Effector memory CD4-positive, alpha-beta T cell (primary cell): ENCODE results near the gene ACAD10.

Experiments used
- DNase-seq, 3 donors: peaks; one replicate each; pipeline ENCODE4 v3.0.0-alpha.2; 2020
- H3K27ac ChIP-seq: 2 replicates; pipeline ENCODE4 v1.7.0; 2013; ENCODE audit warnings: mild to moderate bottlenecking, low read length, moderate library complexity; ENCODE audit not compliant: insufficient read depth, poor library complexity, severe bottlenecking
- H3K27me3 ChIP-seq: replicated peaks from 2 replicates; pipeline ENCODE4 v1.7.0; 2013; ENCODE audit warnings: mild to moderate bottlenecking, low read length; ENCODE audit not compliant: insufficient read depth, control insufficient read depth, poor library complexity, severe bottlenecking
- H3K36me3 ChIP-seq: 2 replicates; pipeline ENCODE4 v1.7.0; 2013; ENCODE audit warnings: mild to moderate bottlenecking, low read length, moderate library complexity; ENCODE audit not compliant: control insufficient read depth, insufficient read depth
- H3K4me1 ChIP-seq: 2 replicates; pipeline ENCODE4 v1.7.0; 2013; ENCODE audit warnings: low read length, mild to moderate bottlenecking; ENCODE audit not compliant: control insufficient read depth, insufficient read depth, poor library complexity, severe bottlenecking
- H3K4me3 ChIP-seq: 2 replicates; pipeline ENCODE4 v1.7.0; 2013; ENCODE audit warnings: low read length, low read depth, mild to moderate bottlenecking; ENCODE audit not compliant: insufficient read depth, poor library complexity, severe bottlenecking
- H3K9me3 ChIP-seq: 2 replicates; pipeline ENCODE4 v1.7.0; 2013; ENCODE audit warnings: mild to moderate bottlenecking, low read length, moderate library complexity; ENCODE audit not compliant: control insufficient read depth

The ACAD10 gene

DNA sequence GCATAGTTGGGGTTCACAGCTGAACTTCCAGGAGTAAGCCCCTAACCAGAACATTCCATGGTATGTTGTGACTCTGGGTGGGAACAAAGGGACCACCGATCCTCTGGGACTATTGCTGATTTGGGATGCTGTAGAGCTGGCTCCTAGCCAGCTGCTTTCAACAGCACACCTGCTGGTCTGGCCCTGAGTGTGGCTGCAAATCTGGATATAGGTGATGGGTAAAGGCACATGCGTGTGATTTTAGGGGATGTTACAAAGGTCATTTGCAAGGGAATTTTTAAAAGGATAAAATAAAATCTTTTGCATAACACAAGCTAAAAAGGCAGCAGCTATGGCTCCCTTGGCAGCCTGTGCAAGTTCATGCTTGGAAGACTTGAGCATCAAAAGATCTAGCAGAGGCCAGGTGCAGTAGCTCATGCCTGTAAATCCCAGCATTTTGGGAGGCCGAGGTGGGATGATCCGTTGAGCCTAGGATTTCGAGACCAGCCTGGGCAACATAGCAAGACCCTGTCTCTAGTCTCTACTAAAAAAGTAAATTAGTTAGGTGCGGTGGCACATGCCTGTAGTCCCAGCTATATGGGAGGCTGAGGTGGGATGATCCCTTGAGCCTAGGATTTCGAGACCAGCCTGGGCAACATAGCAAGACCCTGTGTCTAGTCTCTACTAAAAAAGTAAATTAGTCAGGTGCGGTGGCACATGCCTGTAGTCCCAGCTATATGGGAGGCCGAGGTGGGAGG, 82.5 kb downstream of the ACAD10 start:
- peaks cover 9% of the 10 kb centered on the region for H3K4me1 ChIP-seq
- DNase-seq: no peak
- H3K36me3 ChIP-seq: no peaks in the 10 kb centered on the region
- H3K4me3 ChIP-seq: no peak overlapping the region
- peaks cover 8% of the 10 kb centered on the region for H3K27me3 ChIP-seq
- no peaks in the 10 kb centered on the region for H3K9me3 ChIP-seq
- no peak overlapping the region for H3K27ac ChIP-seq

DNA sequence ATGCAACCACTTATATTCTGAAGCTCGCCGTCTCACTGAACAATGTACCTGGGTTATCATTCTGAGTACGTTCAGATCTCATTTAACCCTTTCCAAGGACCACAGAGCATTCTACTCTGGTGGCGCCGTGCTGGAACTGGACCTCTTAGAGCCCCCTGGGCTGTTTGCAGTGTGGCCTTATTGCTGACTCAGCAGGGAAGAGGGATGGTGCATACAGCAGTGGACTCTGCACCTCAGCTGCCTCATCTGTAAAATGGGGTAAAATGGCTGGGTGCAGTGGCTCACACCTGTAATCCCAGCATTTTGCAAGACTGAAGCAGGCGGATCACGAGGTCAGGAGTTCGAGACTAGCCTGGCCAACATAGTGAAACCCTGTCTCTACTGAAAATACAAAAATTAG, 83.7 kb downstream of the ACAD10 start:
- DNase-seq: no peak
- peaks cover 9% of the 10 kb centered on the region for H3K4me1 ChIP-seq

DNA sequence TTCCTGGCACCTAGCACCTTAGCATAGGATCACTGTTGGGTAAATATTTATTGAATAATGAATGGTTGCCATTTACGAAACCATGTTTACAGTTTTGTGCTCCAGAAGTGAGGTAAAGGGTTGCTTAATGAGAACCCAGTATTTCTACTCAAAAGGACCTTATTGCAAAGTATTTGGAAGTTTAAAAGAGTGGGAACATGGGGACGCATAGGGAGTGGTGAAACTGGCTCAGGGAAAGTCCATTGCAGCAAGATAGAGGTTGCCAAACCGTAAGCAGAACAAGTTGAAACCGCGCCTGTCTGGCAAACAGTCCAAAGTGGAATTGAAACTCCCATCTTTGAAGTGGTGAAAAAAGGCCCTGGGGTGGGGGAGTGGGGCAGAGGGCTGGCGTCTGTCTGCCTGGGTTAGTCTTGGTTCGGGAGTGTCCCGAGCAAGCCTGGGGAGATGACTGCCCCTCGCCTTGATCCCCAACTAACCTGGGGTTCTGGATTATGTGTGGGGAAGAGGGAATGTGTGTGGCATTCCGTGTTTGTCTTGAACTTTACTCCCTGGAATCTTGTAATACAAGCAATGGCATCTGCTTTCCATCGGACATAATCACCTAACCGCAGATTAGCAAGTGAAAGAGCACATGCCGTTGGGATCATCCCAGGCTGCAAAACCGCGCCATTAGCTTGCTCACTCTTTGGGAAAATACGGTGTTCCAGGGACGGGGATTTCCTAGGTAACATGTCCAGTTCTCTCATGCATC, 88.1 kb downstream of the ACAD10 start:
- H3K9me3 ChIP-seq: no peaks in the 10 kb centered on the region
- no peaks in the 10 kb centered on the region for H3K4me1 ChIP-seq
- no peak for DNase-seq
- H3K36me3 ChIP-seq: no peaks in the 10 kb centered on the region
- no peak overlapping the region for H3K4me3 ChIP-seq
- no peaks in the 10 kb centered on the region for H3K27me3 ChIP-seq
- H3K27ac ChIP-seq: no peak overlapping the region

More for the DNA sequence above, 83.7 kb downstream of the ACAD10 start:
- H3K9me3 ChIP-seq: no peaks in the 10 kb centered on the region
- H3K36me3 ChIP-seq: no peaks in the 10 kb centered on the region
- no peak overlapping the region for H3K4me3 ChIP-seq
- no peak overlapping the region for H3K27ac ChIP-seq
- H3K27me3 ChIP-seq: peaks cover 8% of the 10 kb centered on the region

DNA sequence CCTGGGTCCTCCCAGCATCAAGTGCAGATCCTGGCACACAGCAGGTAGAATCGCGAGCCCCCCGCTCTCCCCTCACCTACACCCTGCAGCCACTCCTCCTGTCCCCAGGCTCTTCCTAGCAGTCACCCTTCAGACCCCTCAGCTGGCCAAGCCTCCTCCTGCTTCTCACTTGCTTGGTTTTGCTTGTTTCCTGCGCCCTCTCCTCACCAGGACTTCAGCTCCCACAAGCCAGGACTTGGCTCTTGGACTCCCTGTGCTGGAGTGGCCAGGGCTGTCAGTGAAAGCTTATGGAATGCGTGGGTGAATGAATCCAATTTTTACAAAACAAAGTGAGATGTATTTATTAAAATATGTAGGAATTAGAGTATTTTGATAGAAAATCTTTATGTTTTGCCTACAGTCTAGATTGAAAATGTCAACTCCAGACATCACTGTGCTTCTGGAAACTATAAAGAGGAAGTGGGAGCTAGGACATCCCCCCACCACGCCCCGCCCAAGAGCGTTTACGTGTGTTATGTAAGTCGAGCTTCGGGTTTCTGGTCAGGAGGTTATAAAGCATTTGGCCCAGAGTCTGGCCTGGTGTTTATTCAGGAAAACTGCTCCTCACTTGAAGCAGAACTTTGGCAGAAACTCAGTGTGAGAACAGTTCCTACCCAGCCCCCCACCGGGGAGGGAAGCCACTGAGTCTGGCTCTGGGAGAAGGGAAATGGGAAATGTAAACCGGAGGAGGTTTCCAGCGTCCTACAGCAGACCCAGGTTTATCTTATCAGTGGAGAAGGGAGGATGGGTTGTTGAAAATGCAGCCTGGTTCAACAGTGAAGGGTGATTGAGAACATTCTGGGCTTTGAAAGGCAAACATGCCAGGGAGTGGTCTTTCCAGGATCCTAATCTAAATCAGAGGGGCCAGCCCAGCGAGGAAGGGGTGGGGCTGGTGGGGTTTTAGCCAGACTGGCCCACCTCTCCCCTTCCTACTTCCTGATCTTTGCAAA, 89.6 kb downstream of the ACAD10 start:
- no peak for DNase-seq
- Histone ChIP-seq H3K27ac (no peak overlapping the region), H3K4me3 (no peak overlapping the region), H3K27me3 (no peaks in the 10 kb centered on the region), H3K36me3 (no peaks in the 10 kb centered on the region), H3K9me3 (no peaks in the 10 kb centered on the region), H3K4me1 (no peaks in the 10 kb centered on the region)

DNA sequence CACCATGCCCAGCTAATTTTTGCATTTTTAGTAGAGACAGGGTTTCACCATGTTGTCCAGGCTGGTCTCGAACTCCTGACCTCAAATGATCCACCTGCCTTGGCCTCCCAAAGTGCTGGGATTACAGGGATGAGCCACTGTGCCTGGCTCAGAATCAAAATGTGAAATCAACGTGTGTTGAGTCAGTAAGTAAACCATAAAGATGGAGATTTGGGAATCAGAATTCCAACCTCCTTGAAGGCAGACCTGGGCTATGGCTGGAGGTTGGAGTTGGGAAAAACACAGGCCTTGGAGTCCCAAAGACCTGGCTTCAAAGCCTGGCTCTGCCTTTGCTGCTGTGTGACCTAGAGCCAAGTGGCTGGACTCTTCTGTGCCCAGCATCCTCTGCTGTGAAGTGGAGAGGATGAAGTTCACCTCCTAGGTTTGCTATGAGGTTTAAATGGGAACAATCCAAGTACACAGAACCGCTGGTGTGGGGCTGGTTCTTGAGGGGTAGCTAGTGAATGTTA, 91.0 kb downstream of the ACAD10 start:
- Histone ChIP-seq H3K4me3 (no peak overlapping the region), H3K27me3 (no peaks in the 10 kb centered on the region), H3K9me3 (no peaks in the 10 kb centered on the region), H3K27ac (no peak overlapping the region), H3K36me3 (no peaks in the 10 kb centered on the region), H3K4me1 (no peaks in the 10 kb centered on the region)
- DNase-seq: no peak

DNA sequence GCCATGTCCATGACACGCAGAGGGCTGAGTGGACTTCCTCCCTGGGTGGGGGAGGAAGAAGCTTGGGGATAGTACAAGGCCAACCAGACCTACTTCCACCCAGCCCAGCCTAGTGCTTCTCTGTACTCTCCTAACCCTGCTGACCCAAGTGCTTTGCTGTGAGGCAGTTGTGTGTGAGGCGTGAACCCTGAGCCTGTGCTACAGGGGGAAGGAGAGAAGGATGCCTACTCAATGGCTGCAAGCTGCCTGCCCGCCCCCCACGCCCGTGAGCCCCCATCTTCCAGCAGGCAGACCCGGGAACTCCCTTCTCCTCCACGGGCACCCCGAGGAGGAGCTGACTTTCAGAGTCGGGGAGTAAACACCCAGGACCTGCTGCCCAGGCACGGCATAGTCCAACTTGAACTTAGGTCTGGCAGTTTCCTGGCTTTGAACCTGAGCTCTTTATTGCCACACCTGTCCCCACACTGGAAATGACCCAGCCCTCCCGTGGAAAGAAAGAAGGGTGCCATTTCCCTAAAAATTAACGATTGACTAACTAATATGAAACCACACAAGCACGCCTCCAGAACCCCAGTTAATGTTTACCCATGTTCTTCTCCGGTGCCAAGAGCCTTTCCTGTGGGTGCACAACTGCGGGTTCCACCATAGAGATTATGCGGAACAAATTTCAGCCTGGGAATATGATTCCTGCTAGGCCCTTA, 91.6 kb downstream of the ACAD10 start:
- Histone ChIP-seq H3K36me3 (no peaks in the 10 kb centered on the region), H3K27ac (no peak overlapping the region), H3K4me1 (no peaks in the 10 kb centered on the region), H3K4me3 (no peak overlapping the region), H3K27me3 (no peaks in the 10 kb centered on the region), H3K9me3 (no peaks in the 10 kb centered on the region)
- DNase-seq: no peak

DNA sequence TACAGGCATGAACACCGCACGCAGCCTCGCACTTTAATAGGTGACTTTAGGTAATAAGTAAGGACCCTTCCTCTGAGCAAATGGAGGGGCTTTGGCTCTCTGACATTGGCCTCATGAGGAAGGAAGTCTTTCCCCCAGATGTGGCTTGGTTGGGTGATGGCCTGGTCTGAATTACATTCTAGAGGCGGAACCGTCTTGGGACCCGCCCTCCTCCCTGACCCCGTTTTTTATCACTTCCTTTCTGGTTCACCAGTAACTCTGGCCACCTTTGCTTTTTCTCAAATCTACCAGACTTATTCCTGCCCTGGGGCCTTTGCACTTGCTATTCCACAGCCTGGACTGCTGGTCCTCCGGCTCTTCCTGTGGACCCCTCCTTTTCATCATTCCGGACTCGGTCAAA, 94.3 kb downstream of the ACAD10 start:
- H3K4me1 ChIP-seq: no peaks in the 10 kb centered on the region
- no peak overlapping the region for H3K4me3 ChIP-seq
- no peak for DNase-seq
- no peaks in the 10 kb centered on the region for H3K9me3 ChIP-seq
- no peaks in the 10 kb centered on the region for H3K36me3 ChIP-seq
- no peaks in the 10 kb centered on the region for H3K27me3 ChIP-seq
- H3K27ac ChIP-seq: no peak overlapping the region

DNA sequence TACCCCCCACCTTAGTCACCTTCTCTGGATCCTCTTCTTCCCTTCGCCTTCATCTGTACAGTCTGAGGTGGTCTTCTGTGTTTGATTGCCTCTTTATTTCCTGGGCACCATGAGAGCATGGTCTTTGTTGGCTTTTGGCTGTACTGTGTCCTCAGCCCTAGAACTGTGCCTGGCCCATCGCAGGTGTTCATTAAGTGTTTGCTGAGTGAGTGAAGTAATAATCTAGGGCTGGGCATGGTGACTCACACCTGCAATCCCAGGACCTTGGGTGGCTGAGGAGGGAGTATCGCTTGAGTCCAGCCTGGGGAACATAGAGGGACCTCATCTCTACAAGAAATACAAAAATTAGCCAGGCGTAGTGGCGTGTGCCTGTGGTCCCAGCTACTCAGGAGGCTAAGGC, 94.8 kb downstream of the ACAD10 start:
- Histone ChIP-seq H3K36me3 (no peaks in the 10 kb centered on the region), H3K4me1 (no peaks in the 10 kb centered on the region), H3K27me3 (no peaks in the 10 kb centered on the region)

DNA sequence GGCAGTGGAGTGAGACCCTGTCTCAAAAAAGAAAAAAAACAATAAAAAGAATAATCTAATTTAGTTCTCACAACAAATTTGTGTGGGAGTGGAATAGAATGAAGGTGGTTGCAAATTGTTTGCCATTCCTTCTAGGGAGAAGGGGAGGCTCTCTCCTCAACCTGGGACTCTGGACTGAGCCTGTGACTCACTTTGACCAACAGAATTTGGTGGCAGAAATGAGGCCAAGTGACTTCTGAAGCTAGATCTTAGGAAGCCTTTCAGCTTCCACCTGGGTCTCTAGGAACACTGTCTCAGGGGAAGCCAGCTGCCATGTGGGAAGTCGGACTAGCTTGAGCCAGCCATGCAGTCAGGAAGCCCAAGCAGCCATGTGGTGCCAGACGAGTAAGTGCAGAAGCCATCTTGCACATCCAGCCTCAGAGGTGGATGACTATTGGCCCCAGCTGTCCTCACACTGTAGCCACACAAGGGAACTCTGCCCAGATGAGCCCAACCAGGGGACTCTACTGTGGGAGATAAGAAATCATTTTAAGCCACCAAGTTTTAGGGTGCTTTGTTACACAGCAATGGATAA, 95.3 kb downstream of the ACAD10 start:
- H3K27ac ChIP-seq: no peak overlapping the region
- no peaks in the 10 kb centered on the region for H3K9me3 ChIP-seq
- no peaks in the 10 kb centered on the region for H3K27me3 ChIP-seq
- DNase-seq: no peak
- no peaks in the 10 kb centered on the region for H3K4me1 ChIP-seq
- H3K4me3 ChIP-seq: no peak overlapping the region
- H3K36me3 ChIP-seq: no peaks in the 10 kb centered on the region

More for the DNA sequence above, 94.8 kb downstream of the ACAD10 start:
- no peak overlapping the region for H3K27ac ChIP-seq
- H3K4me3 ChIP-seq: no peak overlapping the region
- H3K9me3 ChIP-seq: no peaks in the 10 kb centered on the region
- no peak for DNase-seq
